Stomach (tissue), 9 donors: ENCODE measurements around the gene EME2. TPM values are rescaled to one million over a fixed set of nuclear protein-coding genes. Genes with fewer than 3 reads are reported as not detected.

Experiments
- DNase-seq, 2 donors: peaks; one replicate each; pipeline versions ENCODE4 v3.0.0 to v3.0.0-alpha.2; 2013 to 2019
- H3K27ac ChIP-seq, 5 donors: fragments of 200-600 bp in 4 of 5; sonication (generic) in 4 of 5; one replicate each; pipeline ENCODE4 v1.5.1; 2013 to 2019; ENCODE audit warnings: mild to moderate bottlenecking in 1 of 5, moderate library complexity in 1 of 5
- H3K27me3 ChIP-seq, 3 donors: fragments of 200-600 bp; sonication (generic); one replicate each; pipeline ENCODE4 v1.5.1; 2017 to 2019; ENCODE audit warnings: mixed run types in 1 of 3
- H3K36me3 ChIP-seq, 4 donors: fragments of 200-600 bp; sonication (generic); 1 replicate in 3 of 4; 2 replicates in 1 of 4; pipeline ENCODE4 v1.5.1; 2016 to 2019
- H3K4me1 ChIP-seq, 4 donors: fragments of 200-600 bp; sonication (generic); one replicate each; pipeline ENCODE4 v1.5.1; 2016 to 2019
- H3K4me3 ChIP-seq, 4 donors: fragments of 200-600 bp; sonication (generic) in 3 of 4; one replicate each; pipeline ENCODE4 v1.5.1; 2016 to 2019; ENCODE audit warnings: mild to moderate bottlenecking in 1 of 4
- H3K9me3 ChIP-seq, 4 donors: fragments of 200-600 bp; sonication (generic); one replicate each; pipeline ENCODE4 v1.5.1; 2016 to 2019
- EP300 ChIP-seq: sonication (generic); formaldehyde crosslinking; IDR thresholded peaks from one replicate; pipeline ENCODE4 v1.6.1; 2017; ENCODE audit warnings: antibody characterized with exemption
- POLR2A ChIP-seq, 4 donors: fragments of 450-650 bp; IDR thresholded peaks; one replicate each; pipeline ENCODE4 v1.6.1; 2016; ENCODE audit warnings: antibody characterized with exemption in 4 of 4, control low read depth in 2 of 4, mild to moderate bottlenecking in 1 of 4, moderate library complexity in 1 of 4
- POLR2AphosphoS5 ChIP-seq, 3 donors: sonication (generic); formaldehyde crosslinking; IDR thresholded peaks; one replicate each; pipeline ENCODE4 v1.6.1; 2016; ENCODE audit warnings: antibody characterized with exemption in 3 of 3
- WGBS, 5 donors: extraction: QIAGEN DNeasy Blood & Tissue Kit in 3 of 5; methylation state at CpG; one replicate each; pipeline versions ENCODE4 v1.1.5 to v1.1.7; 2013 to 2018; 5-methylcytosine and 5-hydroxymethylcytosine counted together
- intact Hi-C: fragments of 100-400 bp; cut with DNase I; formaldehyde crosslinking; loops from one replicate; pipeline ENCODE4 v1.15.1; 2023; ENCODE audit warnings: low total_unique reads
- polyA plus RNA-seq, 3 donors: library from polyadenylated mRNA; stranded (reverse); fragments of 200-250 nt; gene quantifications; one replicate each; pipeline ENCODE4 v1.2.3, GENCODE V29; 2013
- total RNA-seq, 5 donors: library from RNA; depleted of rRNA; stranded (reverse); fragments of >200 nt; gene quantifications; one replicate each; pipeline versions ENCODE4 v1.1.0 to v1.2.3, GENCODE V29; 2014 to 2016
- TF ChIP-seq, protein P1 (sequence below), 7 experiments: fragments of 450-650 bp in 4 of 7; fragments of 200-600 bp in 3 of 7; sonication (generic) in 3 of 7; IDR thresholded peaks; one replicate each; pipeline ENCODE4 v1.5.1; 2016 to 2019; ENCODE audit warnings: antibody characterized with exemption in 7 of 7, control low read depth in 2 of 7, mild to moderate bottlenecking in 1 of 7
- donor health status: healthy with polysubstance abuse.
- donor health status: Bipolar disorder and iron deficiency.
- donor health status: healthy.

The EME2 gene
- total and polyA plus RNA-seq, 8 donors, result 2.6 to 94.1 (median 13.3) TPM

DNA sequence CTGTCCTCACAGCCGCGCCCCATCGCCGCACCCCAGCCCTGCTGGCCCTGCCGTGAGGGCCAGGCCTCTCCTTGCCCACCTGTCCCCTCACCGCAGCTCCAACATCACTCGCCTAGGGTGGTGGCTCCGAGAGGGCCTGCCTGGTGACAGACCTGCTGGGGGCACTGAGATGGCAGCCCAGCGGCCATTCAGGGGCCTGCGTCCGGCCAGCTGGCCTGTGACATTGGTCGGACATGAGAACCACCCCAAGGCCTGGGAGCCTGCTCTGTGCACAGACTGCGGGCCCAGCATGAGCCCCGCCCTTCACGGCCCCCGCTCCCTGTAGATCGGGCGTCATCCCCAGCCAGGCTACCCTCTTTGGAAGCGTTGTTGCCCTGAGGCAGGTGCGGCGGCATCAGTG is 13.1 kb upstream of the EME2 start:
- Histone ChIP-seq H3K4me1 (peaks cover 0 to 20% (median 6%) of the 10 kb centered on the region in 4 donors), H3K4me3 (no peak overlapping the region), H3K27me3 (no peaks in the 10 kb centered on the region), H3K36me3 (peaks cover 40 to 100% (median 96%) of the 10 kb centered on the region in 4 donors), H3K9me3 (no peaks in the 10 kb centered on the region), H3K27ac (no peak overlapping the region)
- 91 to 94% (median 94%) methylated on average over 16 to 21 of the region's 21 CpGs for WGBS, 5 donors
- DNase-seq, result no peak
- TF ChIP-seq POLR2AphosphoS5 (IDR thresholded peaks at IDR 0.05), result no peak
- no peak for TF ChIP-seq POLR2A (IDR thresholded peaks at IDR 0.05)
- no peak for TF ChIP-seq EP300
- TF ChIP-seq, protein P1, sequence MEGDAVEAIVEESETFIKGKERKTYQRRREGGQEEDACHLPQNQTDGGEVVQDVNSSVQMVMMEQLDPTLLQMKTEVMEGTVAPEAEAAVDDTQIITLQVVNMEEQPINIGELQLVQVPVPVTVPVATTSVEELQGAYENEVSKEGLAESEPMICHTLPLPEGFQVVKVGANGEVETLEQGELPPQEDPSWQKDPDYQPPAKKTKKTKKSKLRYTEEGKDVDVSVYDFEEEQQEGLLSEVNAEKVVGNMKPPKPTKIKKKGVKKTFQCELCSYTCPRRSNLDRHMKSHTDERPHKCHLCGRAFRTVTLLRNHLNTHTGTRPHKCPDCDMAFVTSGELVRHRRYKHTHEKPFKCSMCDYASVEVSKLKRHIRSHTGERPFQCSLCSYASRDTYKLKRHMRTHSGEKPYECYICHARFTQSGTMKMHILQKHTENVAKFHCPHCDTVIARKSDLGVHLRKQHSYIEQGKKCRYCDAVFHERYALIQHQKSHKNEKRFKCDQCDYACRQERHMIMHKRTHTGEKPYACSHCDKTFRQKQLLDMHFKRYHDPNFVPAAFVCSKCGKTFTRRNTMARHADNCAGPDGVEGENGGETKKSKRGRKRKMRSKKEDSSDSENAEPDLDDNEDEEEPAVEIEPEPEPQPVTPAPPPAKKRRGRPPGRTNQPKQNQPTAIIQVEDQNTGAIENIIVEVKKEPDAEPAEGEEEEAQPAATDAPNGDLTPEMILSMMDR (IDR thresholded peaks at IDR 0.05), result no peak
- intact Hi-C loops, result no loop called here

DNA sequence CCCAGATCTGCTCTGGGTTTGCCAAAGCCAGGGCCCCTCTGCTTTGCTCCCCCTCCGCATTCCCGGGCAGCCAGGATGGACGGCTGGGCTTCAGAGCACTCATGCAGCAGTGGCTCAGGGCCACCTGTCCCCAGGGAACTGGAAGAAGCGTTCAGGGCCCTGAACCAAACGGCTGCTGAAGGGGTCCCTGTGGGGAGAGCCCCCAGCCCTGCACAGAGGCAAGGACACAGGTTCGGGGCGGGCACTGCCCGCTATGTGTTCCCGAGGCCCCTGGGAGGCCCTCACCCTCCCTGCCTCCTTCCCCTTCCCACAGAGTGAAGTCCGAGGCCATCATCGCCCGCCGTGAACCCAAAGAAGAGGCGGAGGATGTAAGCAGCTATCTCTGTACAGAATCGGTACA is 11.7 kb upstream of the EME2 start:
- no peak for DNase-seq
- Histone ChIP-seq H3K27me3 (no peaks in the 10 kb centered on the region), H3K4me1 (peaks cover 0 to 20% (median 6%) of the 10 kb centered on the region in 4 donors), H3K9me3 (no peaks in the 10 kb centered on the region), H3K4me3 (no peak overlapping the region), H3K27ac (no peak overlapping the region), H3K36me3 (peaks cover 54 to 100% (median 97%) of the 10 kb centered on the region in 4 donors)
- WGBS, 5 donors, result 88 to 94% (median 91%) methylated on average over 12 to 15 of the region's 15 CpGs
- intact Hi-C loops, result no loop called here
- TF ChIP-seq, protein P1 (IDR thresholded peaks at IDR 0.05), result no peak
- no peak for TF ChIP-seq POLR2A (IDR thresholded peaks at IDR 0.05)
- TF ChIP-seq POLR2AphosphoS5 (IDR thresholded peaks at IDR 0.05), result no peak
- no peak for TF ChIP-seq EP300

DNA sequence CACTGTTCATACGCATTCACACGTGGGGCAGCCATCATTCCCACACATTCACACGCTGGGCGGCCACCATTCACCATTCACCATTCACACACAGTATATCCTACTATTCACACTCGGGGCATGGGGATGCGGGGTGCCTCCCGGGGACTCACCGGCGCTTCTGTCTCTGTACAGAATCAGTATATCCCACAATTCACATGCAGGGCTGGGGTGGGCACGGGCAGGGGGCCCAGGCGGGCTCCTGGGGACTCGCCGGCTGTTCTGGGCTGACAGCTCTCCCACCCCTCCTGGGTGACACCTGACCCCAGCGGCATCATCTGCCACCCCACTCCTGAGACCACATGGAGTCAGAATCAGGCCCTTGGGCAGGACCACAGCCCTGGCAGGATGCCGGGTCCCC is 10.9 kb upstream of the EME2 start:
- peaks cover 0 to 20% (median 6%) of the 10 kb centered on the region in 4 donors for H3K4me1 ChIP-seq
- no peak overlapping the region for H3K27ac ChIP-seq
- no peaks in the 10 kb centered on the region for H3K9me3 ChIP-seq
- intact Hi-C loops, result no loop called here
- no peak overlapping the region for H3K4me3 ChIP-seq
- no peak for TF ChIP-seq POLR2A (IDR thresholded peaks at IDR 0.05)
- TF ChIP-seq, protein P1 (IDR thresholded peaks at IDR 0.05), result no peak
- TF ChIP-seq EP300, result no peak
- no peak for TF ChIP-seq POLR2AphosphoS5 (IDR thresholded peaks at IDR 0.05)
- DNase-seq, result no peak
- H3K27me3 ChIP-seq, result no peaks in the 10 kb centered on the region
- 87 to 95% (median 92%) methylated on average over 13 to 15 of the region's 15 CpGs for WGBS, 5 donors
- H3K36me3 ChIP-seq, result peaks cover 62 to 100% (median 100%) of the 10 kb centered on the region in 4 donors

DNA sequence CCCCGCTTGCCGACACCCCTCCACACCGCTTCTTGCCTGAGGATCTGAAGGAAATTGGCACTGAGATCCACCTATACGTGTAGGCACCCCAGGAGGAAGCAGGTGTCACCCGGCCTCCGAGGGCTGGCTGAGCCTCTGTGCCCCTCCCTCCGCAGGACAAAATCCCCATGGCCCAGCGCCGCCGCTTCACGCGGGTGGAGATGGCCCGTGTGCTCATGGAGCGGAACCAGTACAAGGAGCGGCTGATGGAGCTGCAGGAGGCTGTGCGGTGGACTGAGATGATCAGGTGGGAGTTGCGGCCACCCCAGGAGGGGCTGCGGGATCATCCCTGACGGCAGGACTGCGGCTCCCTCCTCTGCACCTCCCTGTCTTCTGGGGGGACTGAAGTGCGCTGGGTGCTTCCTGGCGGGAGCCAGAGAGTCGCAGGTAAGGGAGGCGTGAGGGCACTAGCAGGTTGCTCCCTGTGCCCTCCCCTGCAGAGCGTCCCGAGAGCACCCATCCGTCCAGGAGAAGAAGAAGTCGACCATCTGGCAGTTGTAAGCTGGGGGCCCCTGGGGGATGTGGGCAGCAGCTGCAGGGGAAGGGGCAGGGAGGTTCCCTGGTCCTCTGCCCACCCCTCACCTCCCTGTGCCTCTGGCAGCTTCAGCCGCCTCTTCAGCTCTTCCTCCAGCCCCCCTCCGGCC is 10.3 kb upstream of the EME2 start:
- Histone ChIP-seq H3K27ac (no peak overlapping the region), H3K4me1 (peaks cover 0 to 20% (median 6%) of the 10 kb centered on the region in 4 donors), H3K27me3 (no peaks in the 10 kb centered on the region), H3K36me3 (peaks cover 66 to 100% (median 100%) of the 10 kb centered on the region in 4 donors), H3K9me3 (no peaks in the 10 kb centered on the region), H3K4me3 (no peak overlapping the region)
- WGBS, 5 donors, result 88 to 94% (median 89%) methylated on average over 17 to 30 of the region's 30 CpGs
- intact Hi-C loops, result no loop called here
- TF ChIP-seq POLR2AphosphoS5 (IDR thresholded peaks at IDR 0.05) (no peak), POLR2A (IDR thresholded peaks at IDR 0.05) (no peak), EP300 (no peak)
- TF ChIP-seq, protein P1 (IDR thresholded peaks at IDR 0.05), result no peak
- no peak for DNase-seq
